GM15510 (cell line): ENCODE measurements around the gene KHDC4.

Experiments used
- POLR2A ChIP-seq: IDR thresholded peaks from 3 replicates; pipeline ENCODE4 v1.6.1; 2011; ENCODE audit warnings: borderline replicate concordance; ENCODE audit not compliant: insufficient read length; ENCODE audit errors: extremely low read depth

The KHDC4 gene

DNA sequence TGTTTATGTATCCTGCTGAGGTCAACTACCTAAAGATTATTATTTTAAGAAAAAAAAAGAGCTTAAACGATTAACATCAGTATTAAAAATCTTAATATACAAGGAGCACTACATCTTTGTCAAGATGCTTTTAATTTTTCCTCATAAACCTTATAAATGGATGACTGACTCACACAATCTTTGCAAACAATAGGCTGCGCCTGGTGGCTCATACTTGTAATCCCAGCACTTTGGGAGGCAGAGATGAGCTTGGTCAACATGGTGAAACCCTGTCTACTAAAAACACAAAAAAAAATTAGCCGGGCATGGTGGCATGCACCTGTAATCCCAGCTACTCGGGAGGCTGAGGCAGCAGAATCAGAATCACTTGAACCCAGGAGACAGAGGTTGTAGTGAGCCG lies 1.7 kb downstream of the KHDC4 start:
- no peak for TF ChIP-seq POLR2A

DNA sequence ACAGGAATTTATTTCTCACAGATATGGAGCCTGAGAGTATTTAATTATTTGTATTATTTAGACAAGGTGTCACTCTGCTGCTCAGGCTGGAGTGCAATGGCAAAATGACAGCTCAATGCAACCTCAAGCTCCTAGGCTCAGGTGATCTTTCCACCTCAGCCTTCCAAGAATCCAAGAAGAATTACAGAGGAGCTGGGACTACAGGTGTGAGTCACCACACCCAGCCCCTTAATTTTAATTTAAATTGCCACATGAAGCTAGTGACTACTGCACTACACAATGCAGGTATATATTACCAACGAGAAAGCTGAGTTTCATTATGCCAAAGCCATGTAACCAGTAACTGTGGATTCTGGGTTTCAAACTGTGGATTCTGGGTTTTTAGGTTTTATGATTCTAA lies 2.1 kb downstream of the KHDC4 start:
- TF ChIP-seq POLR2A, result no peak

DNA sequence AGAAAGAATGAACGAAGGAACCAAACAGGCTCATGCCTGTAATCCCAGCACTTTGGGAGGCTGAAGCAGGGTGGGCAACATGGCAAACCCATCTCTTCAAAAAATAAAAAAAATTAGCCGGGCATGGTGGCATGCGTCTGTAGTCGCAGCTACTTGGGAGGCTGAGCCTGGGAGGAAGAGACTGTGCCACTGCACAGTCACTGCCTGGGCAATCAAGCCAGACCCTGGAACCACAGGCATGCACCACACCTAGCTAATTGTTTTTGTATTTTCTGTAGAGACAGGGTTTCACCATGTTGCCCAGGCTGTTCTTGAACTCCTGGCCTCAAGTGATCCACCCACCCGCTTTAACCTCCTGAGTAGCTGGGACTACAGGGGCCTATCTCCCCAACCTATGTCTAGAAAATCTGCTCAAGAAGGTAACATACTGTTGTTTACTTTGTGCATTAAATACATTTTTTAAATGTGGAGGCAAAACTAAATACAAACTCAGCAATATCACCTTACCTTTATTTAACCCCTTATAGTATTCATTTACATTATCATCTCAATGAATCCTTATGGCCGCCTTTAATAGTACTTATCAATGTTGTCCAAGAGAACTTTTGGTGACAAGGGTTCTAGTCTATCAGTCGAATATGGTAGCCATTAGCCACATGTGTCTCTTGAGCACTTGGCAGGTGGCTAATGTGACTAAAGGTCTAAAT lies 2.7 kb downstream of the KHDC4 start:
- TF ChIP-seq POLR2A, result no peak

DNA sequence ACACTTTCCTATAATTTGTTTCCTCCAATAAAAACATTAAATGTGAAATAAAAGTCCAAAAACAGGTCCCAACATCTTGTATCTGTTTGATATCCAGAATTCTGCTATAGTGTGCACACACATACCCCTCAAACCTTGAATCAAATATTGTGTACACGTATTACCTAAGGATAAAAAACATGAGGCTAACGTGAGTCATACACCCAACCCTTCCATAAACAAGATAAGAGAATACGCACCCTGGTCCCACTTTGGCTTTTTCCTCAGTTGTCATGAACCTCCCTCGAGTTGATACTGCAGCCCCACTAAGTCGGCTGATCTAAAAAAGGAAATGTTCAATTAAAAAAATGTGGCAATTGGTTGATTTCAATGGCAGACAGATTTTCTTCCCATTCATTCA lies 5.2 kb downstream of the KHDC4 start:
- no peak for TF ChIP-seq POLR2A

GRCh38 chr1:155925506-155925905 lies 8.7 kb downstream of the KHDC4 start:
- TF ChIP-seq POLR2A, result no peak

DNA sequence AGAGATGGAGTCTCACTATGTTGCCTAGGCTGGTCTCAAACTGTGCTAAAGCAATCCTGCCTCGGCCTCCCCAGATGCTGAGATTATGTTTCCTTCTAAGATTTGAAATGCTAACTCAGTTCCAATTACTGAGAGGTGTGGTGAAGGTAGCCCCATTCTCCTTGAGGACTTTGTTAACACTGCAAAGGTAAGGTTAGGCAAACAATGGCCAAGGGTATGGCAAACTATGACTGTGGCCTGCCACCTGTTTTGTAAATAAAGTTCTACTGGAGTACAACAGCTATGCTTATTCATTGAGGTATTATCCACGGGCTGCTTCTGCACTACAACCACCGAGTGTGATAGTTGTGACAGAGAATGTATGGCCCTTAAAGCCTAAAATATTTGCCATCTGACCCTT lies 13.5 kb downstream of the KHDC4 start:
- TF ChIP-seq POLR2A, result no peak

DNA sequence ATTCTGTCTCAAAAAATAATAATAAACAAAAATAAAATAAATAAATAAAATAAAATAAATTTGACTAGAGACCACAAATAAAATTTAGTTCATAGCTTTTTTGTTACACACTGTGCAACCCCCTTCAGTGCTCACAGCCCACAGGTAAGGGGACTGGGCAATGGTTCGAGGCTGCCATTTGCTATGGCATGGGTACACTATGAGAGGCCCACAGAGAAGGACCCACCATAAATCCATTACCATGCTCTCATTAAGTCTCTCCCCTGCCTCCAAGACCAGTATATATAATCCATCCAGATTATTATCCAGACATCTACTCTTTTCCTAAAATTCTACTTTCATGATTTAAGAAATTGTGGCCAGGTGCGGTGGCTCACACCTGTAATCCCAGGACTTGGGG lies 14.4 kb downstream of the KHDC4 start:
- no peak for TF ChIP-seq POLR2A

- no peak for TF ChIP-seq POLR2A
Measured at GRCh38 chr1:155918660-155919059, 15.6 kb downstream of the KHDC4 start.

DNA sequence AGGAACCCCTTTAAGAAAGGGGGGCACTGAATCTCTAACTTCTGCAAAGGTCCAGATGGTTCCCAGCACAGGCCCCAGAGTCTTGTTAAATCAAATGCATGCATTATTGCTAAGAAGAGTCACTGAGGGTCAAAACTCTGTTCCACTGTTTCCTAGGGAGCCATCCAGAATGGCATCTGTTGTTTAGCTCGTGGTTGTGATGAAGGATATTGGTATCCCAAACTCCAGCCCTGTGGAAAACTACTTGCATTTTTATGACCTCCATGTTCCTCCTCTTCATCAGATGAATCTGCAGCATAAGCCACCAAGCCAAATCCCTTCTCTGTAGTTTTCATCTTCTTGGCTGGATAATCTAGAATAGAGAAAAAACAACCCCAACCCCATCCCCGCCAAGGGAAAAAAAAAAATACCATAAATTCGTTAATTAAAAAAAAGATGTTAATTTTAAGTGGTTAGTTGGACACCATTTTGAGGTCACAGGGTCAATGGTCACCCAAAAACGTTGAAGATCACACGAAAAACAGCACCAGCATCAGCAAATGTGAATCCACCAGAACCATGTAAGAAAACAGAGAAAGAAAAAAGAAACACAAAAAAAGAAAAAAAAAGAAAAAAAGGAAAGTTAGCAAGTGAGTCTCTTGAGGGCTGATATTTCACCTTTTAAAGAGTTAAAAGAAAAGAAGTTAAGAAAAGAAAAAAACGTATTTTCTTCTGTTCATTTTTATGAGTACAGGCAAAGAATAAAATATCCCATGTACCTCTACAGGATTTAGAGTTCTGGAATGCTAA lies 20.1 kb downstream of the KHDC4 start:
- no peak for TF ChIP-seq POLR2A

- TF ChIP-seq POLR2A, result no peak
Measured at GRCh38 chr1:155912056-155912536, 22.1 kb downstream of the KHDC4 start.

DNA sequence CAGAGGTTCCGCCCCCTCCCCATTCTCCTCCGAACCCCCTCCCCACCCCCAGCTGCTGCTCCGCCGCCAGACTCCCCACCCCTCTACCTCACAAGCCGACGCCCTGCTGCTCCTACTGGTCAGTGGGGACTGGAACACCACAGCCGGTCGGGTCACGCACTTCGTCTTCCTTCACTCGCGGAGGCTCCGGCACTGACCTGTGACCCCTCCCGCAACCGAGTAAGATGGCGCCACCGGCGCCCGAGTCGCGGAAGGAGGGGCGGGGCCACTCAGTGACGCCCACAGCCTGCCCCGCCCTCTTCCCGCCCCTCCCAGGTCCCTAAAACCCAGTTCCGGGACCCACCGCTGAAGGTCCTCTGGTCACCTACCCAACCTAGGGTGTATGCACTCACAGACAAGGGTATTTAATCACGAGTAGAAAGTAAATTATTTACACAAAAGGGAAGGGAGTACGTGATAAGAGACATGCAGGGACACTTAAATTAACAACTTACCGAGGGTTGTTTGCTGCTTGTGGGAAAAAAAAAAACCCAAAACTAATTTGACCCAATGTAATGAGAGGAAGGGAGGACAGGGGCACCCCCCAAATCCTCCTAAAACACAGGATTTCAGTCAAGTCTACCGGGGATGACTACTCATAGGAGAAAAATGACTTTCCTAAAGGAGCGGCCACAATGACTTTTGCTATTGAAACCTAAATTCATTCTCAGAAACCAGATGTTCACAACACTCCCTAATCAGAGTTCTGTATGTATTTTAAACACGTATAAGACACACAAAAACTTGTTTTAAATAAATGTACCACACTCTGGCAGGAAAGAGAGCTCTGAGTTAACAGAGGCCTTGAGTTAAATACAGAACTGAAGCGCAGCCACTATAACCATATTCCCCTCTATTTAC lies 22.8 kb downstream of the KHDC4 start, which contains the start of gene RIT1:
TSS of gene RIT1 (minus strand) at position 194 of the 900 bp plus-strand sequence. CDS start 588 bp downstream, outside the sequence.
- TF ChIP-seq POLR2A, result peak; percentile 77

DNA sequence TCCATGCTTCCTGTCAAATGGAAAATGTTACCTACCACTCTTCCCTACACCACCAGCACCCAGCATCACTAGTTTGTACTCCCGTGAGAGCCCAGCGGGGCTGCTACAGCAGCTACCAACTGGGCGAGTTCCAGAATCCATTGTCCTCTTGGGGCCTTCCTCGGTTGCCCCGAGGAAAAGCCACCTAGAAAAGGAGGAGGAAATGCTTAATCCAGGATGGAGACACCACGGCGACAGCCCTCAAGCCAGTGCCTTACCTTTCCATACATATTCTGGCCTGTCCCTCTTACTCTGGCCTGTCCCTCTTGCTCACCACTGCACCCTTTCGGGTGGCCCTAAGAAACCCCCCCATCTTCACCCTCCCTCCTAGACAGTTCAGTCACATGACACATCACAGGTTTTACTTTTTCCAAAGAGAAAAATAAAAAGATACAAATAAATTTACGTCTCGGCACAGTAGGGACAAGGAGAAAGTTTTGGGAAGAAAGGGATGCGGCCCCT lies 23.5 kb downstream of the KHDC4 start:
- TF ChIP-seq POLR2A, result no peak

DNA sequence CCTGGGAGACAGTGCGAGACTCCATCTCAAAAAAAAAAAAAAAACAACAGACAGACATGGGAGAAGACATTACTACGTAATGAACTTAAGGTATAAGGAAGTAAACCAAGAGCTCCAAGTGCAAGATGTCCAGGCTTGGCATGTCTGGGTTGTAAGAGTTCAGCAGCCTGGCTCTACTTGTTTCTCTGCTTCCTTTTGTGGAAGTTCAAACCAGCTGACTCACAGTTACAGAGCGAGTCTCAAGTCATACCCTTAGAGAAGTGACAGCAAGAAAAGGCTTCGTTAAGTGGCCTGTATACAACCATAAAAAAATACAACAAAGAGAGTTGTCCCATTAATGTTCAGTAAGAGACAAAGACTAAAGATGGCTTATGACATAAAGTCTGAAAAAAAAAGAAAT lies 24.3 kb downstream of the KHDC4 start:
- TF ChIP-seq POLR2A, result no peak

DNA sequence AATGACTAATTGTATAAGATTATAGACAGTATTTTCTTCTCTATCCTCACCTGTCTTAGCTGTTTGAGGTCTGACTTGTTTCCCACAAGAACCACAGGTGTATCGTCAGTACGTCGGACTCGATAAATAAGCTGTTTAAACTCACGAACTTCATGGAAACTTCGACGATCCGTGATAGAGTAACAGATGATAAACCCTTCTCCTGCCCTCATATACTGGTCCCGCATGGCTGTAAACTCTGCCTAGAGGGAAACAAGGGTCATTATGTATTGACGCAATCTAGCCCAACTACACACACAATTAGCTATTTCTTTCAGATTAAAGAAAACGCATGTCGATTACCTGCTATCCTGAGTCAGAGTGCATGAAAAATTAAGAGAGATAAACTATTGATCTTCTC lies 30.0 kb downstream of the KHDC4 start:
- no peak for TF ChIP-seq POLR2A

DNA sequence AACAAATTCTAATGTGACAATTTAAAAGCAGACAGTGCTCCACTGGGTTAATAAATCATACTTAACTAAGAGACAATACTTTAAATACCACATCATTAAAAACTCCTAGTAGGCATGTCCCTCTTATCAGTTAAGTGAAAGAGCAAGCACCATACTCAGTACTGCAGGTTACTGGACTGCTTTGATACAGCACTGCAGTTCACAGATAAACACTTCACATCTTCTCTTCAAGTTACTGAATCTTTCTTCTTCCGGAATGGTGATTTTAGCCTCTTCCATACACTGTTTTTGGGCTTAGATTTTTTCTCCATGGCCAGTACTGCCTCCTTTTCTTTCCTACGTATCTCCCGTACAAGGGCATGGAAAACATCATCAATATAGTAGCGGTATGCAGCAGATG lies 34.1 kb downstream of the KHDC4 start:
- TF ChIP-seq POLR2A, result no peak
